Lower lobe of right lung (tissue), 2 donors: Measurements from ENCODE around the gene ANKDD1A. TPM values are rescaled to one million over a fixed set of nuclear protein-coding genes. Genes with fewer than 3 reads are reported as not detected.

Experiments used
- ATAC-seq, 2 donors: fragments of 200-7000 bp; cut with Tn5 transposase; one replicate each; pipeline ENCODE4 v1.9.1; 2020 to 2022; ENCODE audit warnings: mild to moderate bottlenecking in 2 of 2, moderate library complexity in 2 of 2
- DNase-seq: peaks from one replicate; pipeline ENCODE4 v3.0.0-alpha.2; 2020
- H3K27ac ChIP-seq: fragments of 200-600 bp; one replicate; pipeline ENCODE4 v1.8.0; 2022
- H3K27me3 ChIP-seq: fragments of 200-600 bp; one replicate; pipeline ENCODE4 v1.8.0; 2022; ENCODE audit warnings: low read depth
- H3K36me3 ChIP-seq: fragments of 200-600 bp; one replicate; pipeline ENCODE4 v1.8.0; 2022; ENCODE audit warnings: mild to moderate bottlenecking
- H3K4me1 ChIP-seq: fragments of 200-600 bp; one replicate; pipeline ENCODE4 v1.8.0; 2022
- H3K4me3 ChIP-seq: fragments of 200-600 bp; one replicate; pipeline ENCODE4 v1.8.0; 2022; ENCODE audit warnings: mild to moderate bottlenecking
- H3K9me3 ChIP-seq: fragments of 200-600 bp; one replicate; pipeline ENCODE4 v1.8.0; 2022
- CTCF ChIP-seq: fragments of 200-600 bp; IDR thresholded peaks from one replicate; pipeline ENCODE4 v1.8.0; 2022; ENCODE audit warnings: antibody characterized with exemption, mild to moderate bottlenecking
- intact Hi-C: fragments of 100-400 bp; cut with DNase I; formaldehyde crosslinking; loops from one replicate; pipeline ENCODE4 v1.11.0; 2022
- total RNA-seq: library from RNA; stranded (reverse); fragmentation: NEBNext Ultra II Directional; extraction: Animal tissue kit (Norgen Biotek cat#: 25700); gene quantifications from one replicate; pipeline ENCODE4 v1.2.1, GENCODE V29; 2021
- donor health status: DM: no; HTN: yes; CAD: no; lungs with severe emphysema.

Gene ANKDD1A
- total RNA-seq, 1 donor from 2014 or later, result 5.0 TPM

DNA sequence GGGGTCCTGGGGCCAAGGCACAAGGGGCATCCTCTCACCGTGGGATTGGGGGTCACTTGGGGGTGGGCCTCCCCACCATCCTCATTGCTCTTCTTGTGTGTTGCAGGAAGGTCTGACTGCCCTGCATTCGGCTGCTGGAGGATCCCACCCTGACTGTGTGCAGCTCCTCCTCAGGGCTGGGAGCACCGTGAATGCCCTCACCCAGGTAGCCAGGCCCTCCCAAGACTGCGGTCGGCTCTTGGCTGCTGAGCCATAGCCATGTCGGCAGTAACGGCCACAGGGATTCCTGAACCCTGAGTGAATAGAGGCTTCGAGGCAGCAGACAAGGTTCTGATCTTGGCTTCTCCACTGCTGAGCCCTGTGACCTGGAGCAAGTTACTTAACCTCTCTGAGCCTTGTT, 19.7 kb downstream of the ANKDD1A start:
- intact Hi-C loops, result no loop called here
- Histone ChIP-seq H3K36me3 (peaks cover 10% of the 10 kb centered on the region), H3K27me3 (no peaks in the 10 kb centered on the region), H3K27ac (no peak overlapping the region), H3K9me3 (no peaks in the 10 kb centered on the region), H3K4me3 (no peak overlapping the region), H3K4me1 (no peaks in the 10 kb centered on the region)
- ATAC-seq (no peak), DNase-seq (no peak)
- TF ChIP-seq CTCF, result no peak

DNA sequence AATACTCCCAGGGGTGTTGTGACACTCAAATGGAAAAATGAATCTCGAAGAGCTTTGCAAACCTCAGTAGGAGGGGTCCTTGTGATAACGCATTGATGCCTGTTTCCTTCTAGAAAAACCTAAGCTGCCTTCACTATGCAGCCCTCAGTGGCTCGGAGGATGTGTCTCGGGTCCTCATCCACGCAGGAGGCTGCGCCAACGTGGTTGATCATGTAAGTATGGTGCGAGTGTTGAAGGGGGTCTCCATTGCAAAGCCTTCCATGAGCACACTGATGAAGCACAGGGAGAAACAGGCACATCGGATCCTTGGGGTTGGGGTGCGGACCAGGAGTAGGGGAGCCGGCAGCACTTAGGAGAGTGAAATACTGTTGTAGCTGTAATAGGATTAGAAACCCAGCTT, 22.3 kb downstream of the ANKDD1A start:
- intact Hi-C loops, result no loop called here
- ATAC-seq (no peak), DNase-seq (no peak)
- H3K9me3 ChIP-seq, result no peaks in the 10 kb centered on the region
- peaks cover 10% of the 10 kb centered on the region for H3K36me3 ChIP-seq
- H3K27ac ChIP-seq, result no peak overlapping the region
- H3K4me3 ChIP-seq, result no peak overlapping the region
- no peaks in the 10 kb centered on the region for H3K27me3 ChIP-seq
- H3K4me1 ChIP-seq, result no peaks in the 10 kb centered on the region
- no peak for TF ChIP-seq CTCF

- no peak overlapping the region for H3K27ac ChIP-seq
- DNase-seq (no peak), ATAC-seq (no peak)
- no peaks in the 10 kb centered on the region for H3K27me3 ChIP-seq
- no peaks in the 10 kb centered on the region for H3K4me1 ChIP-seq
- H3K9me3 ChIP-seq, result no peaks in the 10 kb centered on the region
- no peak for TF ChIP-seq CTCF
- intact Hi-C loops, result no loop called here
- no peaks in the 10 kb centered on the region for H3K36me3 ChIP-seq
- H3K4me3 ChIP-seq, result no peak overlapping the region
Observed at GRCh38 chr15:64938192-64938591, 26.5 kb downstream of the ANKDD1A start.

GRCh38 chr15:64942356-64942755, 30.7 kb downstream of the ANKDD1A start:
- no peak for TF ChIP-seq CTCF
- Histone ChIP-seq H3K27ac (no peak overlapping the region), H3K36me3 (peaks cover 6% of the 10 kb centered on the region), H3K4me3 (no peak overlapping the region), H3K27me3 (no peaks in the 10 kb centered on the region), H3K4me1 (no peaks in the 10 kb centered on the region), H3K9me3 (no peaks in the 10 kb centered on the region)
- DNase-seq (no peak), ATAC-seq (no peak)
- intact Hi-C loops, result no loop called here

DNA sequence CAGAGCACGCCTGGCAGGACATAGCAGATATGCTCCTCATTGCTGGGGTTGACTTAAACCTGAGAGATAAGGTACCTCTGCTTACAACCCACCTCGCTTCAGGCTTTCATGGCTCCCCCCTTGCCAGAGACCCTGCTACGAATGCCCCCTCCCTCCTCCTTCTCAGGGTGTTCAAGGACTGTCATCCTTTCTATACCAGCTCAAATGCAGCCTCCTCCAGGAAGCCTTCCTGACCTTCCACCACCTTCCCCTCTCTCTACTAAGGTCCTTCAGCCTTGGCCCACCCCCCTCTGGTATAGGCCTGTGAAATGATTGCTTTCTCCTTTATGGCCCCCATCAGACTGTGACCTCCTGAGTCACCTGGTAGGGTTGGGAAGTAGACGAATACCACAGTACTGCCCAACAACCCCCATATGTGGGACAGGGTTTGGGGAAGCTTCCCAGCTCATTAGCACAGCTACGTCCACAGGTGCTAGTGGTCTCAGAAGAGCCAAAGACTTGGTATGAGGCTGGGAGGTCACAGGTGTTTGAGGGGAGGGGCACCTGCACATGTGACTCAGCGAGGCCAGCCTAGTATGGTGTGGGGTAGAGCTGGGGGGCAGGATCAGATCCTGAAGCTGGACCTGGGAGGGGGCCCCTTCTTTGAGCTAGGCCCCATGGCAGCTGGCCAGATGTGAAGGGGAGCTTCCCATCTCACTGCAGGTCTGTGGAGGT, 32.0 kb downstream of the ANKDD1A start:
- H3K4me1 ChIP-seq, result no peaks in the 10 kb centered on the region
- H3K36me3 ChIP-seq, result peaks cover 9% of the 10 kb centered on the region
- no peak overlapping the region for H3K4me3 ChIP-seq
- DNase-seq (no peak), ATAC-seq (peak in 1 of 2 donors; percentile 27)
- intact Hi-C loops, result no loop called here
- TF ChIP-seq CTCF, result no peak
- no peaks in the 10 kb centered on the region for H3K27me3 ChIP-seq
- H3K27ac ChIP-seq, result no peak overlapping the region
- H3K9me3 ChIP-seq, result no peaks in the 10 kb centered on the region
